HCT116 (cell line): Measurements from ENCODE around the gene NPEPL1. TPM values are rescaled to one million over a fixed set of nuclear protein-coding genes. Genes with fewer than 3 reads are reported as not detected.

Experiments used
- ATAC-seq: fragments of 200-7000 bp; cut with Tn5 transposase; 2 replicates; pipeline ENCODE4 v1.9.1; 2020; ENCODE audit warnings: mild to moderate bottlenecking, moderate library complexity
- BruUV-seq: library from RNA; stranded (reverse); fragments of 400-500 nt; replicated peaks from 2 replicates; lab custom pipeline; 2021; lab: Mats Ljungman, UMichigan
- CTCF ChIA-PET: fragments of 300-600 bp; sonication (Branson Sonifier 250); formaldehyde crosslinking; loops from one replicate; lab custom pipeline; 2021; ENCODE audit warnings: antibody characterized with exemption; lab: Charles Lee
- POLR2A ChIA-PET: fragments of 300-600, 350-600 bp; sonication (Branson Sonifier 250); formaldehyde crosslinking; loops from one replicate; lab custom pipeline; 2021; ENCODE audit warnings: antibody characterized with exemption; lab: Charles Lee
- RAD21 ChIA-PET, 2 experiments: fragments of 300-600 bp; sonication (Branson Sonifier 250); formaldehyde crosslinking; loops; one replicate each; lab custom pipeline; 2023; ENCODE audit warnings: low total read pairs in 2 of 2; ENCODE audit not compliant: uncharacterized antibody in 2 of 2, unreplicated experiment in 2 of 2, low non-redundant PET in 1 of 2; lab: Charles Lee
- DNase-seq: peaks from one replicate; pipeline ENCODE4 v3.0.0-alpha.2; 2010; ENCODE audit warnings: low read depth, low spot score
- H2AFZ ChIP-seq: fragments of 200-600 bp; shearing (Covaris generic), sonication (generic); 2 replicates; pipeline ENCODE4 v1.6.1; 2017; ENCODE audit warnings: low read depth, mixed run types, mixed read lengths, antibody characterized with exemption, low read length; ENCODE audit not compliant: poor library complexity, severe bottlenecking
- H3K27ac ChIP-seq: 2 replicates; pipeline ENCODE4 v1.5.1; 2012; ENCODE audit warnings: low read depth, low read length
- H3K27me3 ChIP-seq: fragments of 200-600 bp; sonication (generic); 2 replicates; pipeline ENCODE4 v1.6.1; 2016; ENCODE audit warnings: mixed run types, low read length, mixed read lengths; ENCODE audit not compliant: insufficient read depth
- H3K36me3 ChIP-seq, 2 experiments: fragments of 200-500 bp in 1 of 2; fragments of 200-600 bp in 1 of 2; sonication (Bioruptor generic) in 1 of 2; sonication (generic) in 1 of 2; 2 replicates each; pipeline versions ENCODE4 v1.5.1 to v1.6.1; 2014 to 2016; ENCODE audit warnings: low read length in 2 of 2, inconsistent platforms in 1 of 2, mixed read lengths in 1 of 2, mixed run types in 1 of 2; ENCODE audit not compliant: insufficient read depth in 2 of 2, control insufficient read depth in 1 of 2
- H3K4me1 ChIP-seq, 2 experiments: fragments of 200-600 bp in 1 of 2; sonication (generic) in 1 of 2; 2 replicates each; pipeline versions ENCODE4 v1.5.1 to v1.6.1; 2012 to 2017; ENCODE audit warnings: low read length in 2 of 2, inconsistent platforms in 1 of 2, mild to moderate bottlenecking in 1 of 2, mixed read lengths in 1 of 2, mixed run types in 1 of 2, moderate library complexity in 1 of 2; ENCODE audit not compliant: insufficient read depth in 2 of 2, control insufficient read depth in 1 of 2
- H3K4me2 ChIP-seq: fragments of 200-600 bp; sonication (generic); 2 replicates; pipeline ENCODE4 v1.6.1; 2017; ENCODE audit warnings: mixed run types, low read length, mixed read lengths
- H3K4me3 ChIP-seq, 2 experiments: fragments of 200-600 bp in 1 of 2; sonication (generic) in 1 of 2; replicated peaks in 1 of 2; 2 replicates each; pipeline ENCODE4 v1.5.1; 2011 to 2016; ENCODE audit warnings: low read length in 2 of 2, control low read depth in 1 of 2, low read depth in 1 of 2, mild to moderate bottlenecking in 1 of 2, mixed read lengths in 1 of 2, mixed run types in 1 of 2
- H3K79me2 ChIP-seq: fragments of 200-600 bp; sonication (generic); 2 replicates; pipeline ENCODE4 v1.6.1; 2017; ENCODE audit warnings: mild to moderate bottlenecking, mixed run types, low read length, moderate library complexity, mixed read lengths; ENCODE audit not compliant: insufficient read depth
- H3K9ac ChIP-seq: fragments of 200-600 bp; sonication (generic); 2 replicates; pipeline ENCODE4 v1.6.1; 2016; ENCODE audit warnings: low read length, mixed read lengths
- H3K9me2 ChIP-seq: fragments of 200-600 bp; sonication (generic), shearing (Covaris generic); 2 replicates; pipeline ENCODE4 v1.6.1; 2017; ENCODE audit warnings: mixed run types, mild to moderate bottlenecking, moderate library complexity; ENCODE audit not compliant: insufficient read depth
- H3K9me3 ChIP-seq, 2 experiments: fragments of 200-500 bp in 1 of 2; fragments of 200-600 bp in 1 of 2; sonication (Bioruptor generic) in 1 of 2; sonication (generic) in 1 of 2; 2 replicates each; pipeline ENCODE4 v1.6.1; 2014 to 2017; ENCODE audit warnings: low read length in 2 of 2, mixed read lengths in 2 of 2, inconsistent platforms in 1 of 2, low read depth in 1 of 2, mild to moderate bottlenecking in 1 of 2, mixed run types in 1 of 2, moderate library complexity in 1 of 2; ENCODE audit not compliant: control insufficient read depth in 1 of 2, insufficient read depth in 1 of 2
- H4K20me1 ChIP-seq: fragments of 200-600 bp; sonication (generic), shearing (Covaris generic); 2 replicates; pipeline ENCODE4 v1.6.1; 2017; ENCODE audit warnings: mixed run types, mild to moderate bottlenecking, moderate library complexity; ENCODE audit not compliant: insufficient read depth
- ATF3 ChIP-seq: IDR thresholded peaks from 2 replicates; pipeline ENCODE4 v1.6.1; 2012
- CBX3 ChIP-seq: IDR thresholded peaks from 2 replicates; pipeline ENCODE4 v1.6.1; 2012; ENCODE audit warnings: low read depth
- CEBPB ChIP-seq: IDR thresholded peaks from 2 replicates; pipeline ENCODE4 v1.6.1; 2012; ENCODE audit warnings: low read depth
- EGR1 ChIP-seq: IDR thresholded peaks from 2 replicates; pipeline ENCODE4 v1.6.1; 2012; ENCODE audit warnings: low read depth
- ELF1 ChIP-seq: IDR thresholded peaks from 2 replicates; pipeline ENCODE4 v1.6.1; 2012; ENCODE audit warnings: low read depth, borderline replicate concordance
- EZH2 ChIP-seq: fragments of 200-600 bp; sonication (generic); IDR thresholded peaks from 2 replicates; pipeline ENCODE4 v1.6.1; 2017; ENCODE audit warnings: antibody characterized with exemption, mixed run types
- EZH2phosphoT487 ChIP-seq: fragments of 200-600 bp; IDR thresholded peaks from 2 replicates; pipeline ENCODE4 v1.6.1; 2018; ENCODE audit warnings: antibody characterized with exemption, borderline replicate concordance
- JUND ChIP-seq: IDR thresholded peaks from 2 replicates; pipeline ENCODE4 v1.6.1; 2012
- POLR2A ChIP-seq: IDR thresholded peaks from 2 replicates; pipeline ENCODE4 v1.7.0; 2011; ENCODE audit warnings: borderline replicate concordance; ENCODE audit not compliant: insufficient read depth, insufficient read length; ENCODE audit errors: extremely low read depth
- POLR2AphosphoS5 ChIP-seq: IDR thresholded peaks from 2 replicates; pipeline ENCODE4 v1.6.1; 2011; ENCODE audit warnings: mild to moderate bottlenecking, low read depth, low read length, moderate library complexity
- REST ChIP-seq: IDR thresholded peaks from 2 replicates; pipeline ENCODE4 v1.6.1; 2012; ENCODE audit warnings: low read depth
- SIN3A ChIP-seq: IDR thresholded peaks from 2 replicates; pipeline ENCODE4 v1.6.1; 2012; ENCODE audit warnings: low read depth
- SP1 ChIP-seq: IDR thresholded peaks from 2 replicates; pipeline ENCODE4 v1.6.1; 2012; ENCODE audit warnings: low read depth
- SRF ChIP-seq: IDR thresholded peaks from 2 replicates; pipeline ENCODE4 v1.6.1; 2012; ENCODE audit warnings: low read depth
- YY1 ChIP-seq: IDR thresholded peaks from 2 replicates; pipeline ENCODE4 v1.6.1; 2011; ENCODE audit warnings: low read length, low read depth, moderate library complexity, mild to moderate bottlenecking; ENCODE audit not compliant: insufficient replicate concordance; ENCODE audit errors: extremely low read depth
- ZFX ChIP-seq: fragments of 450-650 bp; IDR thresholded peaks from 2 replicates; pipeline ENCODE4 v1.6.1; 2017
- ZNF274 ChIP-seq: fragments of 200-500 bp; sonication (Bioruptor generic); IDR thresholded peaks from 2 replicates; pipeline ENCODE4 v1.6.1; 2014; ENCODE audit warnings: mild to moderate bottlenecking, low read depth, low read length, inconsistent platforms
- intact Hi-C: fragments of 100-400 bp; cut with micrococcal nuclease; formaldehyde crosslinking; loops from 2 replicates; pipeline ENCODE4 v1.10.0; 2022
- total RNA-seq: library from RNA; stranded (reverse); gene quantifications from one replicate; pipeline ENCODE4 v1.2.1, GENCODE V29; 2021; ENCODE audit not compliant: unreplicated experiment

The NPEPL1 gene
- total RNA-seq, 1 experiment from 2014 or later, result 16.6 TPM

GRCh38 chr20:58746620-58747019 is 54.0 kb downstream of the NPEPL1 start:
- no peak overlapping the region for H3K4me2 ChIP-seq
- ChIA-PET POLR2A (no interaction called here), RAD21 (no interaction called here), CTCF (no interaction called here)
- H3K4me1 ChIP-seq, result no peaks in the 10 kb centered on the region
- H3K36me3 ChIP-seq, result no peaks in the 10 kb centered on the region
- H4K20me1 ChIP-seq, result no peaks in the 10 kb centered on the region
- no peak overlapping the region for H3K27ac ChIP-seq
- TF ChIP-seq YY1 (no peak), SIN3A (no peak), ATF3 (no peak), EGR1 (no peak), EZH2phosphoT487 (no peak), CBX3 (no peak), JUND (no peak), ZNF274 (no peak), SP1 (no peak), POLR2A (no peak), SRF (no peak), ELF1 (no peak), EZH2 (no peak)
- H3K27me3 ChIP-seq, result peaks cover 48% of the 10 kb centered on the region
- intact Hi-C loops, result no loop called here
- DNase-seq (no peak), ATAC-seq (no peak)
- H3K9me2 ChIP-seq, result no peaks in the 10 kb centered on the region
- H2AFZ ChIP-seq, result no peak overlapping the region
- BruUV-seq, result no TSS peak
- H3K79me2 ChIP-seq, result no peaks in the 10 kb centered on the region
- no peaks in the 10 kb centered on the region for H3K9me3 ChIP-seq
- no peak overlapping the region for H3K4me3 ChIP-seq
- H3K9ac ChIP-seq, result no peak overlapping the region

GRCh38 chr20:58747211-58747610 is 54.6 kb downstream of the NPEPL1 start:
- CTCF ChIA-PET, result no interaction called here
- ATAC-seq, result no peak
- TF ChIP-seq ELF1 (no peak), SIN3A (no peak), REST (no peak), EZH2 (no peak), ZFX (no peak), EZH2phosphoT487 (no peak), POLR2AphosphoS5 (no peak), CEBPB (no peak), POLR2A (no peak), ATF3 (no peak), SRF (no peak)
- BruUV-seq, result no TSS peak
- Histone ChIP-seq H3K79me2 (no peaks in the 10 kb centered on the region), H2AFZ (no peak overlapping the region), H3K9me3 (no peaks in the 10 kb centered on the region), H3K4me2 (no peak overlapping the region), H3K9ac (no peak overlapping the region), H3K27me3 (peaks cover 48% of the 10 kb centered on the region), H3K9me2 (no peaks in the 10 kb centered on the region), H4K20me1 (no peaks in the 10 kb centered on the region), H3K4me1 (no peaks in the 10 kb centered on the region), H3K4me3 (no peak overlapping the region), H3K36me3 (no peaks in the 10 kb centered on the region), H3K27ac (no peak overlapping the region)
- intact Hi-C loops, result no loop called here
- POLR2A ChIA-PET, result no interaction called here
- no peak for DNase-seq
- RAD21 ChIA-PET, result no interaction called here
